Mucosa of descending colon (tissue), 3 donors: ENCODE measurements around the gene RETREG1. TPM values are rescaled to one million over a fixed set of nuclear protein-coding genes. Genes with fewer than 3 reads are reported as not detected.

Experiments used
- ATAC-seq: fragments of 200-7000 bp; cut with Tn5 transposase; one replicate; pipeline ENCODE4 v1.9.1; 2020; ENCODE audit warnings: mild to moderate bottlenecking, moderate library complexity
- DNase-seq, 3 donors: peaks; one replicate each; pipeline ENCODE4 v3.0.0-alpha.2; 2020
- H3K36me3 ChIP-seq: fragments of 200-600 bp; one replicate; pipeline ENCODE4 v1.8.0; 2021; ENCODE audit warnings: low read depth, mild to moderate bottlenecking
- H3K4me1 ChIP-seq: fragments of 200-600 bp; one replicate; pipeline ENCODE4 v1.8.0; 2021; ENCODE audit warnings: low read depth, mild to moderate bottlenecking
- H3K4me3 ChIP-seq: fragments of 200-600 bp; one replicate; pipeline ENCODE4 v1.8.0; 2021; ENCODE audit warnings: mild to moderate bottlenecking
- H3K9me3 ChIP-seq: fragments of 200-600 bp; one replicate; pipeline ENCODE4 v1.8.0; 2021; ENCODE audit warnings: mild to moderate bottlenecking
- intact Hi-C, 2 donors: fragments of 100-400 bp; cut with DNase I in 1 of 2; cut with micrococcal nuclease in 1 of 2; formaldehyde crosslinking; loops; one replicate each; pipeline versions ENCODE4 v1.11.0 to v1.11.1; 2022; cut with DNase I, micrococcal nuclease
- total RNA-seq, 3 donors: library from RNA; stranded (reverse); fragmentation: NEBNext Ultra II Directional in 2 of 3; extraction: Animal tissue kit (Norgen Biotek cat#: 25700) in 2 of 3; gene quantifications; one replicate each; pipeline versions ENCODE4 v1.2.1 to v1.2.4, GENCODE V29; 2021 to 2023
- TF ChIP-seq, protein P1 (sequence below): fragments of 200-600 bp; IDR thresholded peaks from one replicate; pipeline ENCODE4 v1.8.0; 2022; ENCODE audit warnings: antibody characterized with exemption, mild to moderate bottlenecking
- donor health status: DM: no; HTN: no; CAD: no; lungs with moderate emphysema.
- donor health status: DM: no; HTN: no; CAD: no.
- donor health status: DM: no; HTN: yes; CAD: no.

Gene RETREG1
- total RNA-seq, 3 donors from 2014 or later, result 54.1 to 102 (median 55.8) TPM

DNA sequence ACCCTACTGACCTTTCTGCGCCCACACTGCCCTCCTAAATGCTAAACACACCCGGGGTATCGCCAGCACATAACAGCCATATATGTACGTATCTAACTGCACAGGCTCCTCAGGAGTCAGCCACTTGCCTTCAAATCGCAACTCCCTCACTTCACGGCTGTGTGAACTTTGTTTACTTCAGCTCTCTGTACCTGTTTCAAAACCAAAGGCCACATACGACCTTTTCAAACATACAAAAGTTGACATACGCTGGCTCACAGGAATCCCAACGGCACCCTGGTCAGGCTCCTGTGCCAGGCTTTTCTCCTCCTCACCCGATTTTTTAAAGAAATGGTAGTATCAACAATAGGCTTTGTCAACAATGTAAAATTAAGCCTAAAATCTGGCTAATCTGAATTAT lies 112.2 kb downstream of the RETREG1 start:
- H3K4me1 ChIP-seq, result peaks cover 9% of the 10 kb centered on the region
- DNase-seq (no peak), ATAC-seq (no peak)
- TF ChIP-seq, protein P1, sequence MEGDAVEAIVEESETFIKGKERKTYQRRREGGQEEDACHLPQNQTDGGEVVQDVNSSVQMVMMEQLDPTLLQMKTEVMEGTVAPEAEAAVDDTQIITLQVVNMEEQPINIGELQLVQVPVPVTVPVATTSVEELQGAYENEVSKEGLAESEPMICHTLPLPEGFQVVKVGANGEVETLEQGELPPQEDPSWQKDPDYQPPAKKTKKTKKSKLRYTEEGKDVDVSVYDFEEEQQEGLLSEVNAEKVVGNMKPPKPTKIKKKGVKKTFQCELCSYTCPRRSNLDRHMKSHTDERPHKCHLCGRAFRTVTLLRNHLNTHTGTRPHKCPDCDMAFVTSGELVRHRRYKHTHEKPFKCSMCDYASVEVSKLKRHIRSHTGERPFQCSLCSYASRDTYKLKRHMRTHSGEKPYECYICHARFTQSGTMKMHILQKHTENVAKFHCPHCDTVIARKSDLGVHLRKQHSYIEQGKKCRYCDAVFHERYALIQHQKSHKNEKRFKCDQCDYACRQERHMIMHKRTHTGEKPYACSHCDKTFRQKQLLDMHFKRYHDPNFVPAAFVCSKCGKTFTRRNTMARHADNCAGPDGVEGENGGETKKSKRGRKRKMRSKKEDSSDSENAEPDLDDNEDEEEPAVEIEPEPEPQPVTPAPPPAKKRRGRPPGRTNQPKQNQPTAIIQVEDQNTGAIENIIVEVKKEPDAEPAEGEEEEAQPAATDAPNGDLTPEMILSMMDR, result no peak
- no peaks in the 10 kb centered on the region for H3K36me3 ChIP-seq
- no peak overlapping the region for H3K4me3 ChIP-seq
- H3K9me3 ChIP-seq, result no peaks in the 10 kb centered on the region
- intact Hi-C loops, result no loop called here

DNA sequence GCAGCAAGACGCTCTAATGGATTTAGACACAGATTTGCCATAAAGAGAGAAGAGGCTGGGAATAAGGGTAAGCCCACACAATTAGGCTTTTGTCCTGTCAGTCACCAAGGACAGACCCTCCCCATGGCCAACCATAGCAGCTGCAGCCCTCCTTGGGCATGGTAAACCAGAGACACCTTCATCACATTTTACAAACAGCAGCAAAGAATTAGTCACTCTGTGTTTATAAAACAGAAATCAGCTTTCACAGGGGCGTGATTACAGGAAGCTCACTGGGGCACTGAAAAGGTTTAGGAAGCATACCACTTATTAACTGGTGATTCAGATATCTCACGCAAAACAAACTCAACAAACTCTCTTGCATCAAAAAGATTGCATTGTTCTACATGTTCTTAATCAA lies 113.9 kb downstream of the RETREG1 start:
- peaks cover 2% of the 10 kb centered on the region for H3K4me1 ChIP-seq
- intact Hi-C loops, result no loop called here
- no peak overlapping the region for H3K4me3 ChIP-seq
- no peaks in the 10 kb centered on the region for H3K36me3 ChIP-seq
- no peaks in the 10 kb centered on the region for H3K9me3 ChIP-seq
- no peak for ATAC-seq
- no peak for DNase-seq
- TF ChIP-seq, protein P1, result no peak

DNA sequence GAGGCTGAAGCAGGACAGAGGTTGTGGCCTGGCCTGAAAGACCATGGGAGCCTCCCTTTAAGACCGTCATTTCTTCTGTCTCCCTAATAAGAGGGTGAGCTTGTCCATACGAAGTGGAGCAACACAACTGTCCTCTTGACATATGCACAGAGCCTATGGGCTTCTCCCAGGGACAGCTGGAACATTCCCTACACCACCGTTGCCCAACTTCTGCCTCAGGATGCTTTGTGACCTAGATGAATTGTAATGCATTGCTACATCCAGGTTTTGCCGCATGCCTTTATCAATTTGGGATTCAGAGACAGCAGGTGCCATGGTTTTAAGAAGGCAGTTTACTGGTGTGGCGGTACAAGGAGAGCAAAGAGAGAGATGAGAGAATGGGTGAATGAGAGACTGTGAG lies 116.8 kb downstream of the RETREG1 start:
- peaks cover 6% of the 10 kb centered on the region for H3K9me3 ChIP-seq
- H3K4me1 ChIP-seq, result peaks cover 2% of the 10 kb centered on the region
- no peak for DNase-seq
- intact Hi-C loops, result no loop called here
- no peak for ATAC-seq
- no peaks in the 10 kb centered on the region for H3K36me3 ChIP-seq
- TF ChIP-seq, protein P1, result no peak
- H3K4me3 ChIP-seq, result no peak overlapping the region

DNA sequence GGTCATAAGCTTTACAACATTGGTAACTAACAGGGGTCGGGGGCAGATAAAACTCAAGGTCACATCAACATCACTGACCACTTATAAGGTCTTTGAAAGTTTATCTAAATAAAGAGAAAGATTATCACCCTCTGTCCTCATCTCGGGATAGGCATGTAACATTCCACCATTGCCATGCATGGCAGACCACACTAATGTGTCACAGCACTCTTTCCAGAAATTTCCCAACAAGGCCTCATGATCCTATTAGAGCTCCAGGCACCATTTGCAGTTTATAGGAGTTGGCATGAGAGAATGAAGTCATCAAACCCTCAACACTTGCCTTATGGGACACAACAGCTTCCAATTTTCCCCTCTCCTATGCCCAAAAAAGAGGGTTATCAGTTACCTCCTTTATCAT lies 119.3 kb downstream of the RETREG1 start:
- TF ChIP-seq, protein P1, result no peak
- Histone ChIP-seq H3K4me3 (no peak overlapping the region), H3K9me3 (peaks cover 6% of the 10 kb centered on the region), H3K4me1 (peaks cover 6% of the 10 kb centered on the region), H3K36me3 (no peaks in the 10 kb centered on the region)
- ATAC-seq (no peak), DNase-seq (no peak)
- intact Hi-C loops, result no loop called here

DNA sequence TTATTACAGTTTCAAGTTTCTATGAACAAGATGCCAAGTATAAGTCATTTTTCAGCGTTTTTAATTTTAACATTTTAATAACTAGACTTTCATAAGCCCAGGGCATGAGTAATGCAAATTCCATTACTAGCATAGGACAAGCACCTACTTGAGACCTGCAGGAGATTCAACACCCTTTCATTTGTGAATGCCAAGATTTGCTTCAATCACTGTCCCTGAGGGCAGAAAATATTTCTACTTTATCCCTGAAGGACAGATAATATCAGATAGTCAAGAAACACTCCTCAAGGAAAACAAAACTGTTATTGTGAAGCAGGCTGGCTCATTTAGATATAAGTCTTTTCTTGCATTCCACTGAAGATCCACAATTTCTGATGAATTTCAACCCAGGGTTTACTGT lies 123.5 kb downstream of the RETREG1 start:
- H3K4me1 ChIP-seq, result peaks cover 18% of the 10 kb centered on the region
- intact Hi-C loops, result no loop called here
- TF ChIP-seq, protein P1, result no peak
- H3K9me3 ChIP-seq, result peaks cover 6% of the 10 kb centered on the region
- H3K4me3 ChIP-seq, result no peak overlapping the region
- ATAC-seq (no peak), DNase-seq (no peak)
- no peaks in the 10 kb centered on the region for H3K36me3 ChIP-seq

DNA sequence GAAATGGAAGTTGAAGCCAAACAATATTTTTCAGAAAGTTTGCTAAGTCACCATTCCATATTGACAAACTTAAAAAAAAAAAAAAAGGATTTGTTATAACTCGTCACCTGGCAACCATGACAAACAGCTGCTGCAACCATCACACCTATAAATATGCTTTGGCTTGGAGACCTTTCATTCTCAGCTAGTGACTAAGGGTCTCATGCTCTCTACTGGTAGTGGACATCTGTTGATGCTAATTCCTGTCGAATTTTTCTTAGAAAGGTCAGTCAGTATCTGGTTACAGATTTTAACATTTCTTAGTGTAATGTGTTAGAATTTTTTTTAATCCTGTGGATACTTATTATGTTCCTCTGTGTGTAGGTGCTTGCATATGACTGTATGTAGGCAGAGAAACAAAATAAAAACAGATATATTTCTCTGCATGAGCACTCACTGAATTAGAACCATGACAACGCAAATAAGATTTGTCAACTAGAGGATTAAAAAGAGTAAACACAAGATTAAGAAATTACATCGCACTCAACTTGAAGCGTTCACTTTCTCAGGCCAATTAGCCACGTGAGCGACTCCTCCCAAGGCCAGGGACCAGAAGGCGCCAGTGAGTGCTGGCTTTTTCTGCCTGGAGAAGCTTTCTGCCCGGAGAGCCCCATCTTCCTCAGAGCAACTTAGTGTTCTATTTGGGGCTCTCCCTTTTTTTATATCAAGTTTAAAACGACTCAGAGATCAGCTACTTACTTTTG lies 124.2 kb downstream of the RETREG1 start:
- ATAC-seq (peak; percentile 78), DNase-seq (peak; percentile 66 to 73 (median 72))
- Histone ChIP-seq H3K4me3 (no peak overlapping the region), H3K36me3 (no peaks in the 10 kb centered on the region), H3K9me3 (peaks cover 6% of the 10 kb centered on the region), H3K4me1 (peaks cover 25% of the 10 kb centered on the region)
- intact Hi-C loops, result no loop called here
- TF ChIP-seq, protein P1, result no peak
